Kidney (tissue), 14 donors: Measurements from ENCODE around the gene CADPS2. TPM values are rescaled to one million over a fixed set of nuclear protein-coding genes. Genes with fewer than 3 reads are reported as not detected.
A peak's percentile ranks its signal among the peaks of the same experiment; 100 is the strongest.

Experiments used
- DNase-seq, 5 donors: peaks; one replicate each; pipeline ENCODE4 v3.0.0-alpha.2; 2013 to 2020
- FAIRE-seq: peaks from 2 replicates; lab custom pipeline; 2012; peaks lifted over from hg19 to GRCh38; lab: Jason Lieb, UNC
- H3K27ac ChIP-seq, 2 donors: one replicate each; pipeline ENCODE4 v1.7.0; 2013; ENCODE audit warnings: low read depth in 2 of 2, low read length in 2 of 2, inconsistent platforms in 1 of 2
- H3K27me3 ChIP-seq: one replicate; pipeline ENCODE4 v1.7.1; 2013; ENCODE audit warnings: low read length, inconsistent platforms; ENCODE audit not compliant: control insufficient read depth, insufficient read depth
- H3K36me3 ChIP-seq, 3 donors: one replicate each; pipeline versions ENCODE4 v1.7.0 to v1.7.1; 2013; ENCODE audit warnings: low read length in 3 of 3, control low read depth in 1 of 3, inconsistent platforms in 1 of 3; ENCODE audit not compliant: insufficient read depth in 3 of 3, control insufficient read depth in 2 of 3
- H3K4me1 ChIP-seq, 3 donors: one replicate each; pipeline versions ENCODE4 v1.7.0 to v1.7.1; 2013; ENCODE audit warnings: low read length in 3 of 3, inconsistent platforms in 1 of 3, low read depth in 1 of 3; ENCODE audit not compliant: control insufficient read depth in 2 of 3, insufficient read depth in 2 of 3
- H3K4me3 ChIP-seq, 3 donors: one replicate each; pipeline versions ENCODE4 v1.7.0 to v1.8.1; 2013; ENCODE audit warnings: low read length in 3 of 3, control low read depth in 1 of 3, inconsistent platforms in 1 of 3
- H3K9ac ChIP-seq, 3 donors: one replicate each; pipeline versions ENCODE4 v1.7.0 to v1.7.1; 2013; ENCODE audit warnings: low read length in 3 of 3, control low read depth in 1 of 3, inconsistent platforms in 1 of 3
- H3K9me3 ChIP-seq, 3 donors: one replicate each; pipeline versions ENCODE4 v1.7.0 to v1.7.1; 2013; ENCODE audit warnings: low read length in 3 of 3, control low read depth in 1 of 3, inconsistent platforms in 1 of 3; ENCODE audit not compliant: control insufficient read depth in 2 of 3, insufficient read depth in 1 of 3
- intact Hi-C: fragments of 100-400 bp; cut with DNase I; formaldehyde crosslinking; loops from one replicate; pipeline ENCODE4 v1.11.1; 2022
- polyA plus RNA-seq: library from polyadenylated mRNA; stranded (reverse); fragments of 350-450 nt; fragmentation: Illumina TruSeq; extraction: RNeasy Lipid Tissue Mini Kit (QIAGEN cat#74804); gene quantifications from one replicate; pipeline ENCODE4 v1.2.3, GENCODE V29; 2014; ENCODE audit warnings: low read depth, low replicate concordance; ENCODE audit not compliant: insufficient read depth
- total RNA-seq: library from RNA; stranded (reverse); fragmentation: NEBNext Ultra II Directional; extraction: Animal tissue kit (Norgen Biotek cat#: 25700); gene quantifications from one replicate; pipeline ENCODE4 v1.2.1, GENCODE V29; 2021
- TF ChIP-seq, protein P1 (sequence below): IDR thresholded peaks from 3 replicates; pipeline ENCODE4 v1.5.1; 2012; ENCODE audit warnings: mild to moderate bottlenecking, moderate library complexity, borderline replicate concordance; ENCODE audit not compliant: insufficient read depth; ENCODE audit errors: extremely low read depth
- donor health status: control.
- donor health status: control.
- donor health status: control.
- donor health status: control.
- donor health status: control.
- donor health status: DM: yes; HTN: yes; CAD: no.
- donor health status: Normal renal cell carcinoma (clear cell type).

Gene CADPS2
- total and polyA plus RNA-seq, 2 donors from 2014 or later = 33.0 to 39.9 TPM

DNA sequence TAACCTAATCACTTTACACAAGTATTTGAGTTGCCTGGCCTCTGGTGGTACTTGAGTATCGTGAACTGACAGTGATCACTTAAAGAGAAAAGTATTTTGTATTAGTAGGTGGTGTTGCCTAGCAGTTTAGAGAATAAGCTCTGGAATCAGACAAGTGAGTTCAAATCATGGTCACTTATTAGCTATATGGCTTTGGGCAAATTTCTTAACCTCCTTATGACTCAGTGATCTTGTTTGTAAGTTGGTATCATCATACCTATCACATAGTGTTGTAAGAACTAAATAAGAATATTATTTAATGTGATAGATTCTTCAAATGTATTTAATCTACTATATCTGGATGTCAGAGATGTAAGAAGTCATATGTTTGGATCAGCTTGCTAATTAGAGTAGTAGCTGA lies 351.2 kb downstream of the CADPS2 start:
- Histone ChIP-seq H3K27me3 (no peaks in the 10 kb centered on the region), H3K9ac (no peak overlapping the region), H3K36me3 (no peaks in the 10 kb centered on the region), H3K4me1 (no peaks in the 10 kb centered on the region), H3K27ac (no peak overlapping the region), H3K4me3 (no peak overlapping the region), H3K9me3 (no peaks in the 10 kb centered on the region)
- DNase-seq (no peak), FAIRE-seq (no peak)
- intact Hi-C loops = no loop called here
- TF ChIP-seq, protein P1, sequence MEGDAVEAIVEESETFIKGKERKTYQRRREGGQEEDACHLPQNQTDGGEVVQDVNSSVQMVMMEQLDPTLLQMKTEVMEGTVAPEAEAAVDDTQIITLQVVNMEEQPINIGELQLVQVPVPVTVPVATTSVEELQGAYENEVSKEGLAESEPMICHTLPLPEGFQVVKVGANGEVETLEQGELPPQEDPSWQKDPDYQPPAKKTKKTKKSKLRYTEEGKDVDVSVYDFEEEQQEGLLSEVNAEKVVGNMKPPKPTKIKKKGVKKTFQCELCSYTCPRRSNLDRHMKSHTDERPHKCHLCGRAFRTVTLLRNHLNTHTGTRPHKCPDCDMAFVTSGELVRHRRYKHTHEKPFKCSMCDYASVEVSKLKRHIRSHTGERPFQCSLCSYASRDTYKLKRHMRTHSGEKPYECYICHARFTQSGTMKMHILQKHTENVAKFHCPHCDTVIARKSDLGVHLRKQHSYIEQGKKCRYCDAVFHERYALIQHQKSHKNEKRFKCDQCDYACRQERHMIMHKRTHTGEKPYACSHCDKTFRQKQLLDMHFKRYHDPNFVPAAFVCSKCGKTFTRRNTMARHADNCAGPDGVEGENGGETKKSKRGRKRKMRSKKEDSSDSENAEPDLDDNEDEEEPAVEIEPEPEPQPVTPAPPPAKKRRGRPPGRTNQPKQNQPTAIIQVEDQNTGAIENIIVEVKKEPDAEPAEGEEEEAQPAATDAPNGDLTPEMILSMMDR = no peak

DNA sequence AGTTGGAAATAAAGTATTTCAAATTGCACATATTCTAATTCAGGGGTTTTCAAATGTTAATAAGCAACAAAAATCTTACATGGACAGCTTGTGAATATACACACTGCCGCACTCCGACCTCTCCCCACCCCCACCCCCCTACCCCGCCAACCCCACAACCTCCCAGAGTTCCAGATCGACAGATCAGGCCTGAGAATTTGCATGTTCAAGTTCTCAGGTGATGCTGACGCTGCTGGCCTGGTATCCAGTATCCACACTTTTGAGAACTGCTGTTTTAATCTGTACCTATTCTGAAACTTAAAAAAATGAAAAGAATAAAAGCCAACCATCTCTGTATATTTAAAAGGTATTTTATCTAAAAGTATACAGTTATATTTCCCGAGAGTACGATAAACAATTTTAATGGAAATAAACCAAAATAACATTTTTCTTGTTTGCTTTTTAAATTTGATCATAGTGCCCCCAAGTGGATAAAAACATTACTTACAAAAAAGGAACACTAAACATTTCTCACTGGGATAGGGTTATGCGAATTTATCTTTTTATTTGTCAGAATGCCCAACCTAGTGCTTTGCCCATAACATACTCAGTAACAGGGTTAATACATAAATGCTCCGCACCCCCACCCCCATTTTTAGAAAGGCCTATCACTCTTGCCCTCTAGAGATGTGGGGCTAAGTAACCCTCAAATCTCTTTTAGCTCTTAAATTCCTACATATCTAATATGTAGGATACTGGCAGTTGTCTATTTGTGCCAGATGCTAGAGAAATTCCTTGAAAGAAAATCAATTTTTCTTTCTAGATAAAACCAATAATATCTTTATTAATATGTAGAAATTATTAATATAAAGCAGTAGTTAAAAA lies 353.6 kb downstream of the CADPS2 start:
- H3K4me3 ChIP-seq = no peak overlapping the region
- no peaks in the 10 kb centered on the region for H3K9me3 ChIP-seq
- peak in 2 of 5 donors; percentile 12 to 30 for DNase-seq
- peak; percentile 35 for FAIRE-seq
- H3K27me3 ChIP-seq = no peaks in the 10 kb centered on the region
- no peak overlapping the region for H3K9ac ChIP-seq
- no peak overlapping the region for H3K27ac ChIP-seq
- H3K36me3 ChIP-seq = no peaks in the 10 kb centered on the region
- H3K4me1 ChIP-seq = no peaks in the 10 kb centered on the region
- TF ChIP-seq, protein P1 = no peak
- intact Hi-C loops = no loop called here

DNA sequence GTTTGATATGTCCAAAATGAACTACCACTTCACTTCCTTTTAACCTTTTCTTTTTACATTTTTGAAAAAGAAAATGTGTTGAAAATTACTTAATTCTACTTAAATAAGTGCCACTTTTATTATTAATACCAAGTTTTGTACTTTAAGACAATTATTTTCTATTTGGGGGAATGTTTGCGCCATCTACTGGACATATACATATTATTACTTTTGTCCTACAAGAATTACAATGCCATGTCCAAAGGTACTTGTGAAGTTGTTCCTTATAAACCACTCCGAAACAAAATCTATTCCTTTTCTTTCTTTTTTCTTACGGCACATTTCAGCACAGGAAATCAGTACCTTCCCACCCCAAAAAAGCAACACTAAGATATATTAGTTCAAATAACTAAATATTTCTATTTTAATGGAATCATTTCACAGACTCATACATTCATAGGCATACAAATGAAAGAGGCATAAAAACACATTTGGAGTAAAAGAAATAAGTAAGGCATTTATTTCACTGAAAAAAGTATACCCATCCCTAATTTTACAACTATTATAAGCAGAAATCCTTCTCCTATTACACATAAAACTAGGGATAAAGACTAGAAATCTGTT lies 357.3 kb downstream of the CADPS2 start:
- Histone ChIP-seq H3K9me3 (no peaks in the 10 kb centered on the region), H3K27me3 (no peaks in the 10 kb centered on the region), H3K4me3 (no peak overlapping the region), H3K4me1 (no peaks in the 10 kb centered on the region), H3K36me3 (no peaks in the 10 kb centered on the region), H3K27ac (no peak overlapping the region), H3K9ac (no peak overlapping the region)
- peak in 2 of 5 donors; percentile 45 to 66 for DNase-seq
- FAIRE-seq = peak; percentile 96
- TF ChIP-seq, protein P1 = peak; percentile 55
- intact Hi-C loops = no loop called here
